DOHH2 (cell line): Measurements from ENCODE around the gene TMEM218.

Experiments used
- H3F3A ChIP-seq: fragments of 200-600 bp; sonication (generic), shearing (Covaris generic); 2 replicates; pipeline ENCODE4 v1.6.0; 2016; ENCODE audit warnings: antibody characterized with exemption, mild to moderate bottlenecking; ENCODE audit not compliant: control insufficient read depth, insufficient read depth
- H3K27ac ChIP-seq: fragments of 200-600 bp; sonication (generic); 2 replicates; pipeline ENCODE4 v1.5.1; 2014; ENCODE audit warnings: low read depth, mild to moderate bottlenecking, low read length, moderate library complexity
- H3K27me3 ChIP-seq: fragments of 200-600 bp; sonication (generic); 2 replicates; pipeline ENCODE4 v1.6.1; 2014; ENCODE audit warnings: mild to moderate bottlenecking, low read length, mixed read lengths; ENCODE audit not compliant: control insufficient read depth
- H3K36me3 ChIP-seq: fragments of 200-600 bp; sonication (generic); 2 replicates; pipeline ENCODE4 v1.6.1; 2014; ENCODE audit warnings: mild to moderate bottlenecking, low read length, moderate library complexity, mixed read lengths; ENCODE audit not compliant: control insufficient read depth
- H3K4me1 ChIP-seq: fragments of 200-600 bp; sonication (generic); 2 replicates; pipeline ENCODE4 v1.6.1; 2014; ENCODE audit warnings: mild to moderate bottlenecking, low read length, mixed read lengths; ENCODE audit not compliant: control insufficient read depth
- H3K4me2 ChIP-seq: fragments of 200-600 bp; sonication (generic); 2 replicates; pipeline ENCODE4 v1.6.0; 2014; ENCODE audit warnings: mild to moderate bottlenecking, low read length, moderate library complexity
- H3K4me3 ChIP-seq: fragments of 200-600 bp; sonication (generic); 2 replicates; pipeline ENCODE4 v1.5.1; 2014; ENCODE audit warnings: mild to moderate bottlenecking, low read length, mixed read lengths
- H3K79me2 ChIP-seq: fragments of 200-600 bp; sonication (generic); 2 replicates; pipeline ENCODE4 v1.6.1; 2014; ENCODE audit warnings: mild to moderate bottlenecking, low read length, mixed read lengths; ENCODE audit not compliant: control insufficient read depth
- H3K9me2 ChIP-seq: fragments of 200-600 bp; sonication (generic); replicated peaks from 2 replicates; pipeline ENCODE4 v1.6.1; 2014; ENCODE audit warnings: mild to moderate bottlenecking, low read length, mixed read lengths; ENCODE audit not compliant: control insufficient read depth
- H3K9me3 ChIP-seq: fragments of 200-600 bp; sonication (generic); 2 replicates; pipeline ENCODE4 v1.6.1; 2014; ENCODE audit warnings: antibody characterized with exemption, low read length, mixed read lengths; ENCODE audit not compliant: control insufficient read depth, insufficient read depth
- H4K20me1 ChIP-seq: fragments of 200-600 bp; sonication (generic); 2 replicates; pipeline ENCODE4 v1.6.0; 2014; ENCODE audit warnings: low read depth, mild to moderate bottlenecking, antibody characterized with exemption, low read length, moderate library complexity; ENCODE audit not compliant: control insufficient read depth, insufficient read depth
- CTCF ChIP-seq: fragments of 200-600 bp; sonication (generic); IDR thresholded peaks from one replicate; pipeline ENCODE4 v1.5.1; 2014; ENCODE audit warnings: antibody characterized with exemption, mild to moderate bottlenecking, low read depth, low read length; ENCODE audit not compliant: poor library complexity, severe bottlenecking
- EZH2phosphoT487 ChIP-seq: fragments of 200-600 bp; sonication (generic); IDR thresholded peaks from 2 replicates; pipeline ENCODE4 v1.6.1; 2017; ENCODE audit warnings: borderline replicate concordance, mild to moderate bottlenecking, antibody characterized with exemption, low read length, moderate library complexity, mixed read lengths

TMEM218 gene

DNA sequence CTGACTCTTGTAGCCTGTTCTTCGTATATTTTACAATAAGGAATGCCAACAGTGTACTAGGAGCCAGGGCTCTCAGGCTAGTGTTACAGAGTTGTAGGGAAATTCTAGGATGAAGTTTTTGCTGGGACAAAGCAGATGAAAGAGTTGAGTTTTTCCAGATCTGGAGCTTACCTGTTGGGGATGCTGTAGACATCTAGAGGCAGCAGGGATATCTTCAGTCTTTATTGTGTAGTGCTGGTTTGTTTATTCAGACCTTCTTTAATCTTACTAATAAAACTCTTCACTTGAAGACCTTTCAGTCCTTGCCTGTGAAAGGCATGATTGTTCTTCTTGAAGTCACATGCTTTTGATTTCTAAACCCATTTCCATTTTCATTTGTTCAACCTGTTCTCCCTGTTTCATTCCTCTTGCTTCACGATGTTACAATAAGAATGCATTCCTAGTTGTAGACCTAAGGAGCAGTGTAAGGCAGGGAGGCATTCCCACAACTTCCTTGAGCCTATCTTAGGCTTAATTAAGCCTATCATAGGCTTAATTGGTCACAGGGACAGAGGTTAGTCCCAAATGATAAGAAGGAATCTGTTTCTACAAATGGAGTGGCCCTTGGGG lies 56.2 kb downstream of the TMEM218 start:
- no peak for TF ChIP-seq CTCF
- no peak for TF ChIP-seq EZH2phosphoT487
- Histone ChIP-seq H3F3A (no peaks in the 10 kb centered on the region), H3K27me3 (peaks cover 1% of the 10 kb centered on the region), H3K27ac (no peak overlapping the region), H3K36me3 (no peaks in the 10 kb centered on the region), H3K9me3 (no peaks in the 10 kb centered on the region), H3K4me2 (no peak overlapping the region), H3K9me2 (no peaks in the 10 kb centered on the region), H3K79me2 (no peaks in the 10 kb centered on the region), H3K4me3 (no peak overlapping the region), H4K20me1 (no peaks in the 10 kb centered on the region), H3K4me1 (no peaks in the 10 kb centered on the region)

- no peaks in the 10 kb centered on the region for H3K9me3 ChIP-seq
- H3K4me1 ChIP-seq: no peaks in the 10 kb centered on the region
- H3K9me2 ChIP-seq: no peaks in the 10 kb centered on the region
- no peak for TF ChIP-seq EZH2phosphoT487
- no peak for TF ChIP-seq CTCF
- no peaks in the 10 kb centered on the region for H3K36me3 ChIP-seq
- H3K4me3 ChIP-seq: no peak overlapping the region
- H3K4me2 ChIP-seq: no peak overlapping the region
- no peaks in the 10 kb centered on the region for H3K27me3 ChIP-seq
- H4K20me1 ChIP-seq: no peaks in the 10 kb centered on the region
- no peaks in the 10 kb centered on the region for H3F3A ChIP-seq
- no peaks in the 10 kb centered on the region for H3K79me2 ChIP-seq
- H3K27ac ChIP-seq: no peak overlapping the region
These were observed 58.3 kb downstream of the TMEM218 start for GRCh38 chr11:125053167-125053566.

DNA sequence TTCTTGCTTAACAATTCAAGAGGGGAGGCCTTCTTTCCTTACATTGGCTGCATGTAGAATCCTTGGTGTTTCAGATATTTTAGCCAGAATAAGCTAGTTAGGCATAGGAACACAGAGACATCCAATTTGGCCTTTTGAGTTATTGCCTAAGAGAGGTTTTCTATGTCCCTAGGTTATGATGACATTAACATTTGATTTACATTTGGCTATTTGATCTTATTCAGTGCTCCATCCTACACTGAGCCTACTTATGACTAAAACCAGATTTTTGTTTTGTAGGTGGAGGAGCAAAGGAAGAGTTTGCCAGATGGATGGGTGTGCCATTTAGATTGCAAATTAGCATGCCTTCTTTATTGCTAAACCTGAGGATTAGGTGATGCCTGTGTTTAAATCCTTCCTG lies 59.4 kb downstream of the TMEM218 start:
- TF ChIP-seq CTCF (no peak), EZH2phosphoT487 (no peak)
- Histone ChIP-seq H4K20me1 (no peaks in the 10 kb centered on the region), H3K27me3 (no peaks in the 10 kb centered on the region), H3K4me2 (no peak overlapping the region), H3K9me2 (no peaks in the 10 kb centered on the region), H3K36me3 (no peaks in the 10 kb centered on the region), H3K79me2 (no peaks in the 10 kb centered on the region), H3K9me3 (no peaks in the 10 kb centered on the region), H3K4me3 (no peak overlapping the region), H3K4me1 (no peaks in the 10 kb centered on the region), H3K27ac (no peak overlapping the region), H3F3A (no peaks in the 10 kb centered on the region)
